GM12878 (cell line): ENCODE measurements around the gene PPARA. TPM values are rescaled to one million over a fixed set of nuclear protein-coding genes. Genes with fewer than 3 reads are reported as not detected.

Experiments
- ATAC-seq: fragments of 200-7000 bp; cut with Tn5 transposase; 3 replicates; pipeline ENCODE4 v1.9.1; 2020; ENCODE audit warnings: mild to moderate bottlenecking, moderate library complexity
- BruUV-seq: library from RNA; stranded (reverse); fragments of 400-500 nt; replicated peaks from 2 replicates; lab custom pipeline; 2021; lab: Mats Ljungman, UMichigan
- CTCF ChIA-PET: fragments of 300-600 bp; sonication (Branson Sonifier 250); formaldehyde crosslinking; extraction: SDS; loops from one replicate; lab custom pipeline; 2021; ENCODE audit warnings: inconsistent platforms; lab: Yijun Ruan, JAX
- POLR2A ChIA-PET: fragments of 350-600 bp; formaldehyde crosslinking; extraction: SDS; loops from one replicate; lab custom pipeline; 2021; ENCODE audit warnings: inconsistent platforms; lab: Charles Lee
- RAD21 ChIA-PET: fragments of 300-600 bp; sonication (Branson Sonifier 250); formaldehyde crosslinking; loops from one replicate; lab custom pipeline; 2023; ENCODE audit warnings: antibody characterized with exemption; ENCODE audit not compliant: unreplicated experiment; lab: Charles Lee
- SMC1A ChIA-PET: fragments of 300-600 bp; sonication (Branson Sonifier 250); formaldehyde crosslinking; loops from one replicate; lab custom pipeline; 2023; ENCODE audit not compliant: unreplicated experiment, uncharacterized antibody; lab: Charles Lee
- DNase-seq: peaks from one replicate; pipeline ENCODE4 v3.0.0-alpha.2; 2011; ENCODE audit warnings: low read depth, low spot score
- FAIRE-seq: peaks from 3 replicates; lab custom pipeline; 2011; peaks lifted over from hg19 to GRCh38; lab: Jason Lieb, UNC
- H2AFZ ChIP-seq: 2 replicates; pipeline ENCODE4 v1.6.0; 2011; ENCODE audit warnings: low read depth, low read length, control low read depth; ENCODE audit not compliant: control insufficient read depth
- H3K27ac ChIP-seq: 2 replicates; pipeline ENCODE4 v1.5.1; 2011; ENCODE audit warnings: control low read depth; ENCODE audit not compliant: control insufficient read depth, insufficient read depth
- H3K27me3 ChIP-seq, 2 experiments: replicated peaks in 1 of 2; 2 replicates each; pipeline versions ENCODE4 v1.6.0 to v1.6.1; 2011; ENCODE audit warnings: low read length in 1 of 2; ENCODE audit not compliant: control insufficient read depth in 2 of 2, insufficient read depth in 2 of 2
- H3K36me3 ChIP-seq, 2 experiments: 2 replicates each; pipeline ENCODE4 v1.5.1; 2011; ENCODE audit warnings: low read length in 1 of 2; ENCODE audit not compliant: control insufficient read depth in 2 of 2, insufficient read depth in 2 of 2
- H3K4me1 ChIP-seq: 2 replicates; pipeline ENCODE4 v1.6.1; 2011; ENCODE audit warnings: mild to moderate bottlenecking, low read length, moderate library complexity, mixed read lengths; ENCODE audit not compliant: control insufficient read depth, insufficient read depth
- H3K4me2 ChIP-seq: 2 replicates; pipeline ENCODE4 v1.6.0; 2011; ENCODE audit warnings: control low read depth; ENCODE audit not compliant: control insufficient read depth, insufficient read depth
- H3K4me3 ChIP-seq: fragments of 200-600 bp; sonication (generic); 2 replicates; pipeline ENCODE4 v1.5.1; 2016
- H3K79me2 ChIP-seq: 2 replicates; pipeline ENCODE4 v1.6.0; 2011; ENCODE audit warnings: low read length; ENCODE audit not compliant: control insufficient read depth, insufficient read depth
- H3K9ac ChIP-seq: 2 replicates; pipeline ENCODE4 v1.8.0; 2011; ENCODE audit warnings: low read length, control low read depth, mixed read lengths; ENCODE audit not compliant: control insufficient read depth, insufficient read depth
- H3K9me3 ChIP-seq: replicated peaks from 3 replicates; pipeline ENCODE4 v1.5.1; 2011; ENCODE audit warnings: mild to moderate bottlenecking, low read length; ENCODE audit not compliant: control insufficient read depth, insufficient read depth
- H4K20me1 ChIP-seq: 2 replicates; pipeline ENCODE4 v1.6.0; 2011; ENCODE audit not compliant: control insufficient read depth, insufficient read depth
- CBX3 ChIP-seq: fragments of 200-600 bp; sonication (generic); IDR thresholded peaks from 2 replicates; pipeline ENCODE4 v1.6.1; 2016; ENCODE audit warnings: low read depth, borderline replicate concordance
- MYB ChIP-seq: fragments of 150-350 bp; IDR thresholded peaks from 2 replicates; pipeline ENCODE4 v1.6.1; 2014; ENCODE audit warnings: mild to moderate bottlenecking, low read depth, low read length, borderline replicate concordance
- NFIC ChIP-seq: IDR thresholded peaks from 2 replicates; pipeline ENCODE4 v1.6.1; 2012; ENCODE audit warnings: low read depth, mild to moderate bottlenecking, inconsistent platforms, low read length, moderate library complexity
- PBX3 ChIP-seq: IDR thresholded peaks from 2 replicates; pipeline ENCODE4 v1.6.1; 2011; ENCODE audit warnings: mild to moderate bottlenecking, low read depth, low read length, moderate library complexity; ENCODE audit not compliant: insufficient replicate concordance
- SIN3A ChIP-seq: IDR thresholded peaks from 2 replicates; pipeline ENCODE4 v1.6.1; 2012; ENCODE audit warnings: low read depth, low read length, improper control_type of control experiment
- ZNF24 ChIP-seq: fragments of 450-650 bp; IDR thresholded peaks from 2 replicates; pipeline ENCODE4 v1.6.1; 2017; ENCODE audit warnings: antibody characterized with exemption, mild to moderate bottlenecking
- ZNF384 ChIP-seq: IDR thresholded peaks from 2 replicates; pipeline ENCODE4 v1.6.1; 2012; ENCODE audit warnings: low read depth, mild to moderate bottlenecking, low read length, improper control_type of control experiment, borderline replicate concordance
- WGBS: methylation state at CpG from one replicate; pipeline ENCODE4 v1.1.6; 2016; ENCODE audit warnings: low lambda C conversion rate; ENCODE audit not compliant: insufficient replicate concordance, insufficient coverage; ENCODE audit errors: missing lambda C conversion rate; 5-methylcytosine and 5-hydroxymethylcytosine counted together
- in situ Hi-C: fragments of 300-500 bp; cut with MboI; formaldehyde crosslinking; loops from 9 replicates; pipeline ENCODE4 v1.14.3; 2018; ENCODE audit warnings: mixed read lengths
- intact Hi-C: fragments of 100-400 bp; cut with micrococcal nuclease; formaldehyde crosslinking; loops from one replicate; pipeline ENCODE4 v1.14.2; 2022; ENCODE audit not compliant: unreplicated experiment
- polyA plus RNA-seq, 11 experiments: library from polyadenylated mRNA; depleted of rRNA in 4 of 11; unstranded in 6 of 11; stranded (reverse) in 5 of 11; fragments of >200 nt; fragmentation: Nextera tagmentation in 4 of 11; fragmentation: Illumina TruSeq in 1 of 11; extraction: Ambion mirVana in 4 of 11; extraction: Trizol in 1 of 11; gene quantifications; 1 replicate in 1 of 11; 2 replicates in 10 of 11; pipeline versions ENCODE4 v1.2.1 to v1.2.3, GENCODE V29; 2011 to 2016; ENCODE audit warnings: inconsistent platforms in 2 of 11, missing spikeins in 2 of 11, low read depth in 1 of 11
- total RNA-seq, 4 experiments: library from RNA; depleted of rRNA in 3 of 4; stranded (reverse); fragments of >200 nt in 3 of 4; fragmentation: Illumina TruSeq in 1 of 4; extraction: Trizol in 1 of 4; gene quantifications; 2 replicates each; pipeline versions ENCODE4 v1.2.1 to v1.2.3, GENCODE V29; 2013 to 2021

PPARA gene
- total and polyA plus RNA-seq, 10 of the 15 experiments (the other 5 are each of a cell fraction or from before 2014, with no cell fraction given) = 0.72 to 10.4 (median 4.6) TPM

GRCh38 chr22:46115755-46116490 lies 34.4 kb upstream of the PPARA start:
- POLR2A ChIA-PET = interaction anchor here (0.6 to 1.5 kb wide), 2 partner anchors 110 to 135 kb away, joined by 3 to 4 read pairs; no protein-coding TSS in a partner anchor
- Histone ChIP-seq H3K4me1 (no peaks in the 10 kb centered on the region), H3K9ac (no peak overlapping the region), H3K4me2 (no peak overlapping the region), H3K9me3 (no peaks in the 10 kb centered on the region), H3K27me3 (no peaks in the 10 kb centered on the region; a peak in 1 of 4 replicates), H3K4me3 (no peak overlapping the region), H4K20me1 (no peaks in the 10 kb centered on the region; the same call in 1 of the 2 replicates), H3K79me2 (no peaks in the 10 kb centered on the region), H2AFZ (no peak overlapping the region), H3K36me3 (no peaks in the 10 kb centered on the region), H3K27ac (no peak overlapping the region)
- ATAC-seq = no peak
- CTCF ChIA-PET = interaction anchor here (0.6 to 7.4 kb wide), 15 partner anchors 26 to 469 kb away, joined by 3 to 109 read pairs (median 6); no protein-coding TSS in a partner anchor
- no peak for FAIRE-seq
- TF ChIP-seq NFIC = no peak
- no peak for TF ChIP-seq ZNF24
- TF ChIP-seq CBX3 = no peak
- no peak for TF ChIP-seq MYB
- TF ChIP-seq SIN3A = no peak
- TF ChIP-seq ZNF384 = no peak
- no peak for TF ChIP-seq PBX3
- SMC1A ChIA-PET = interaction anchor here (0.7 to 2.2 kb wide), 5 partner anchors 98 to 125 kb away, joined by 3 to 23 read pairs (median 5); no protein-coding TSS in a partner anchor
- RAD21 ChIA-PET = interaction anchor here (0.7 to 4.3 kb wide), 7 partner anchors 62 to 120 kb away, joined by 3 to 88 read pairs (median 5); no protein-coding TSS in a partner anchor
- WGBS = 49% methylated on average over 23 of the region's 23 CpGs
- DNase-seq = no peak
- in situ Hi-C loops (loop anchor here (5.0 kb wide), 1 partner anchor 104 kb away; no protein-coding TSS in a partner anchor), intact Hi-C loops (loop anchor here (1.0 kb wide), 1 partner anchor 110 kb away; no protein-coding TSS in a partner anchor)
- no TSS peak for BruUV-seq
